Testis (tissue), 2 donors: ENCODE results near the gene FAM107B.

Experiments used
- CTCF ChIP-seq, 3 experiments: fragments of 450-650 bp in 2 of 3; fragments of 200-600 bp in 1 of 3; sonication (generic) in 1 of 3; IDR thresholded peaks; one replicate each; pipeline ENCODE4 v1.5.1; 2016 to 2019; ENCODE audit warnings: antibody characterized with exemption in 3 of 3, mild to moderate bottlenecking in 2 of 3, moderate library complexity in 1 of 3
- POLR2A ChIP-seq: fragments of 450-650 bp; IDR thresholded peaks from one replicate; pipeline ENCODE4 v1.6.1; 2017; ENCODE audit warnings: antibody characterized with exemption, mild to moderate bottlenecking, moderate library complexity

- TF ChIP-seq CTCF (IDR thresholded peaks at IDR 0.05) (no peak), POLR2A (no peak)
These were observed 105.1 kb downstream of the FAM107B start for GRCh38 chr10:14669576-14669975.
